ENCODE measurements around the gene P2RX1. TPM values are rescaled to one million over a fixed set of nuclear protein-coding genes. Genes with fewer than 3 reads are reported as not detected.

P2RX1 gene
- total RNA-seq, 1 donor from 2014 or later: 6.8 TPM

DNA sequence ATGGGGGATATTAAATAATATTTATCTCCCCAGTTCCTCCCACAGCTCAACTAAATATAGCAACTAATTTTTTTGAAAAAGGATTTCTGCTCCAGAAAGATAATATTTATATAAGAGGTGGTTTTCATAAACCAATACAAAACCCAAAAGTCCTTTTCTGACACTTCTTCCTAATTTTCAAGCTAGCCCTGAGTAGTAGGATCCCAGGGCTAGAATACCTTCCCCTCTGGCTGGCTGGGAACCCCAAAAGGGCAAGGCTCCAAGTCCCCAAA, 46.6 kb upstream of the P2RX1 start:
- Histone ChIP-seq H3K36me3 (no peaks in the 10 kb centered on the region), H3K9me3 (no peaks in the 10 kb centered on the region), H3K4me3 (peak overlapping the region; percentile 63), H3K27ac (peak overlapping the region; percentile 45), H3K27me3 (peaks cover 8% of the 10 kb centered on the region), H3K4me1 (peaks cover 47% of the 10 kb centered on the region)
- intact Hi-C loops (cut with DNase I): no loop called here
- DNase-seq (no peak), ATAC-seq (no peak)
- TF ChIP-seq, protein P1, sequence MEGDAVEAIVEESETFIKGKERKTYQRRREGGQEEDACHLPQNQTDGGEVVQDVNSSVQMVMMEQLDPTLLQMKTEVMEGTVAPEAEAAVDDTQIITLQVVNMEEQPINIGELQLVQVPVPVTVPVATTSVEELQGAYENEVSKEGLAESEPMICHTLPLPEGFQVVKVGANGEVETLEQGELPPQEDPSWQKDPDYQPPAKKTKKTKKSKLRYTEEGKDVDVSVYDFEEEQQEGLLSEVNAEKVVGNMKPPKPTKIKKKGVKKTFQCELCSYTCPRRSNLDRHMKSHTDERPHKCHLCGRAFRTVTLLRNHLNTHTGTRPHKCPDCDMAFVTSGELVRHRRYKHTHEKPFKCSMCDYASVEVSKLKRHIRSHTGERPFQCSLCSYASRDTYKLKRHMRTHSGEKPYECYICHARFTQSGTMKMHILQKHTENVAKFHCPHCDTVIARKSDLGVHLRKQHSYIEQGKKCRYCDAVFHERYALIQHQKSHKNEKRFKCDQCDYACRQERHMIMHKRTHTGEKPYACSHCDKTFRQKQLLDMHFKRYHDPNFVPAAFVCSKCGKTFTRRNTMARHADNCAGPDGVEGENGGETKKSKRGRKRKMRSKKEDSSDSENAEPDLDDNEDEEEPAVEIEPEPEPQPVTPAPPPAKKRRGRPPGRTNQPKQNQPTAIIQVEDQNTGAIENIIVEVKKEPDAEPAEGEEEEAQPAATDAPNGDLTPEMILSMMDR (IDR thresholded peaks at IDR 0.05): no peak

GRCh38 chr17:3962217-3962964, 46.1 kb upstream of the P2RX1 start:
- H3K27ac ChIP-seq: no peak overlapping the region

DNA sequence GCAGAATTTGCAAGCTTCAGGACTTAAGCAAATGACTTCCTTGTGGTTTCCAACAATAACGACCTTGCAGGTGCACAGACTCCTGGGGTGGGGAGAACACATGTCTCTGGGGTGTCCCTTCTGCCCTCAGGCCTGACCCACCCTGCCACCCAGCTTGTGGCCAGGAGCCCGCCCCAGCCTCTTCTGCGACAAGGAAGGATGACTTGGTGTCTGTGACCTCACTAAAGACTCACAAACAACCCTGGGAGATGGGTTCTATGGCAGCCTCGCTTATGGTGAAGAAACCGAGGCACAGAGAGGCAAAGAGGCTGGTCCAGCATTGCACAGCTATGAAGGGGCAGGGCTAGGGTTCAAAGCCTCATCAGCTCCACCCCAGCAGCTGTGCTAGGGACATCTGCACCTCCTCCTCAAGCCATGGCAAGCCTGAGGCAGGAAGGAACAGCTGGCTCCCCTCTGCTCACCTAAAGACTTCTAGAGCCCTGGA, 45.3 kb upstream of the P2RX1 start:
- no peak overlapping the region for H3K27ac ChIP-seq
- ATAC-seq (no peak), DNase-seq (no peak)
- no peaks in the 10 kb centered on the region for H3K9me3 ChIP-seq
- H3K36me3 ChIP-seq: no peaks in the 10 kb centered on the region
- H3K4me1 ChIP-seq: peaks cover 47% of the 10 kb centered on the region
- no peak overlapping the region for H3K4me3 ChIP-seq
- H3K27me3 ChIP-seq: peaks cover 8% of the 10 kb centered on the region
- TF ChIP-seq, protein P1 (IDR thresholded peaks at IDR 0.05): no peak
- intact Hi-C loops (cut with DNase I): no loop called here

More at GRCh38 chr17:3962217-3962964, 46.1 kb upstream of the P2RX1 start:
- Histone ChIP-seq H3K9me3 (no peaks in the 10 kb centered on the region), H3K27me3 (peaks cover 8% of the 10 kb centered on the region), H3K36me3 (no peaks in the 10 kb centered on the region), H3K4me1 (peaks cover 47% of the 10 kb centered on the region), H3K4me3 (peak overlapping the region; percentile 63)
- TF ChIP-seq, protein P1 (IDR thresholded peaks at IDR 0.05): no peak
- DNase-seq (no peak), ATAC-seq (no peak)
- intact Hi-C loops (cut with DNase I): no loop called here

GRCh38 chr17:3960764-3961163, 44.5 kb upstream of the P2RX1 start:
- H3K4me1 ChIP-seq: peaks cover 47% of the 10 kb centered on the region
- intact Hi-C loops (cut with DNase I): no loop called here
- no peaks in the 10 kb centered on the region for H3K36me3 ChIP-seq
- no peak overlapping the region for H3K4me3 ChIP-seq
- H3K27ac ChIP-seq: no peak overlapping the region
- H3K27me3 ChIP-seq: peaks cover 8% of the 10 kb centered on the region
- DNase-seq (no peak), ATAC-seq (peak; percentile 53)
- no peaks in the 10 kb centered on the region for H3K9me3 ChIP-seq
- TF ChIP-seq, protein P1 (IDR thresholded peaks at IDR 0.05): no peak

GRCh38 chr17:3959921-3960601, 43.8 kb upstream of the P2RX1 start:
- Histone ChIP-seq H3K4me1 (peaks cover 45% of the 10 kb centered on the region), H3K4me3 (no peak overlapping the region), H3K27me3 (peaks cover 8% of the 10 kb centered on the region), H3K27ac (no peak overlapping the region), H3K9me3 (no peaks in the 10 kb centered on the region), H3K36me3 (no peaks in the 10 kb centered on the region)
- DNase-seq (no peak), ATAC-seq (no peak)
- TF ChIP-seq, protein P1 (IDR thresholded peaks at IDR 0.05): no peak
- intact Hi-C loops (cut with DNase I): no loop called here
